GM12878 (cell line): ENCODE measurements around the gene KIF5C. TPM values are rescaled to one million over a fixed set of nuclear protein-coding genes. Genes with fewer than 3 reads are reported as not detected.

Source experiments
- ATAC-seq: fragments of 200-7000 bp; cut with Tn5 transposase; 3 replicates; pipeline ENCODE4 v1.9.1; 2020; ENCODE audit warnings: mild to moderate bottlenecking, moderate library complexity
- BruUV-seq: library from RNA; stranded (reverse); fragments of 400-500 nt; replicated peaks from 2 replicates; lab custom pipeline; 2021; lab: Mats Ljungman, UMichigan
- CTCF ChIA-PET: fragments of 300-600 bp; sonication (Branson Sonifier 250); formaldehyde crosslinking; extraction: SDS; loops from one replicate; lab custom pipeline; 2021; ENCODE audit warnings: inconsistent platforms; lab: Yijun Ruan, JAX
- POLR2A ChIA-PET: fragments of 350-600 bp; formaldehyde crosslinking; extraction: SDS; loops from one replicate; lab custom pipeline; 2021; ENCODE audit warnings: inconsistent platforms; lab: Charles Lee
- RAD21 ChIA-PET: fragments of 300-600 bp; sonication (Branson Sonifier 250); formaldehyde crosslinking; loops from one replicate; lab custom pipeline; 2023; ENCODE audit warnings: antibody characterized with exemption; ENCODE audit not compliant: unreplicated experiment; lab: Charles Lee
- SMC1A ChIA-PET: fragments of 300-600 bp; sonication (Branson Sonifier 250); formaldehyde crosslinking; loops from one replicate; lab custom pipeline; 2023; ENCODE audit not compliant: unreplicated experiment, uncharacterized antibody; lab: Charles Lee
- DNase-seq: peaks from one replicate; pipeline ENCODE4 v3.0.0-alpha.2; 2011; ENCODE audit warnings: low read depth, low spot score
- FAIRE-seq: peaks from 3 replicates; lab custom pipeline; 2011; peaks lifted over from hg19 to GRCh38; lab: Jason Lieb, UNC
- H2AFZ ChIP-seq: 2 replicates; pipeline ENCODE4 v1.6.0; 2011; ENCODE audit warnings: low read depth, low read length, control low read depth; ENCODE audit not compliant: control insufficient read depth
- H3K27ac ChIP-seq: 2 replicates; pipeline ENCODE4 v1.5.1; 2011; ENCODE audit warnings: control low read depth; ENCODE audit not compliant: control insufficient read depth, insufficient read depth
- H3K27me3 ChIP-seq, 2 experiments: replicated peaks in 1 of 2; 2 replicates each; pipeline versions ENCODE4 v1.6.0 to v1.6.1; 2011; ENCODE audit warnings: low read length in 1 of 2; ENCODE audit not compliant: control insufficient read depth in 2 of 2, insufficient read depth in 2 of 2
- H3K36me3 ChIP-seq, 2 experiments: 2 replicates each; pipeline ENCODE4 v1.5.1; 2011; ENCODE audit warnings: low read length in 1 of 2; ENCODE audit not compliant: control insufficient read depth in 2 of 2, insufficient read depth in 2 of 2
- H3K4me1 ChIP-seq: 2 replicates; pipeline ENCODE4 v1.6.1; 2011; ENCODE audit warnings: mild to moderate bottlenecking, low read length, moderate library complexity, mixed read lengths; ENCODE audit not compliant: control insufficient read depth, insufficient read depth
- H3K4me2 ChIP-seq: 2 replicates; pipeline ENCODE4 v1.6.0; 2011; ENCODE audit warnings: control low read depth; ENCODE audit not compliant: control insufficient read depth, insufficient read depth
- H3K4me3 ChIP-seq: fragments of 200-600 bp; sonication (generic); 2 replicates; pipeline ENCODE4 v1.5.1; 2016
- H3K79me2 ChIP-seq: 2 replicates; pipeline ENCODE4 v1.6.0; 2011; ENCODE audit warnings: low read length; ENCODE audit not compliant: control insufficient read depth, insufficient read depth
- H3K9ac ChIP-seq: 2 replicates; pipeline ENCODE4 v1.8.0; 2011; ENCODE audit warnings: low read length, control low read depth, mixed read lengths; ENCODE audit not compliant: control insufficient read depth, insufficient read depth
- H3K9me3 ChIP-seq: replicated peaks from 3 replicates; pipeline ENCODE4 v1.5.1; 2011; ENCODE audit warnings: mild to moderate bottlenecking, low read length; ENCODE audit not compliant: control insufficient read depth, insufficient read depth
- H4K20me1 ChIP-seq: 2 replicates; pipeline ENCODE4 v1.6.0; 2011; ENCODE audit not compliant: control insufficient read depth, insufficient read depth
- CHD1 ChIP-seq: IDR thresholded peaks from 2 replicates; pipeline ENCODE4 v1.6.1; 2012; ENCODE audit warnings: low read depth, low read length, improper control_type of control experiment
- IRF3 ChIP-seq: fragments of 450-650 bp; IDR thresholded peaks from 2 replicates; pipeline ENCODE4 v1.6.1; 2014; ENCODE audit warnings: mild to moderate bottlenecking
- JUNB ChIP-seq: IDR thresholded peaks from 2 replicates; pipeline ENCODE4 v1.6.1; 2016; ENCODE audit warnings: antibody characterized with exemption, mild to moderate bottlenecking
- MXI1 ChIP-seq: fragments of 150-350 bp; IDR thresholded peaks from 2 replicates; pipeline ENCODE4 v1.6.1; 2011; ENCODE audit warnings: low read depth, mild to moderate bottlenecking, inconsistent platforms, low read length, improper control_type of control experiment
- MYB ChIP-seq: fragments of 150-350 bp; IDR thresholded peaks from 2 replicates; pipeline ENCODE4 v1.6.1; 2014; ENCODE audit warnings: mild to moderate bottlenecking, low read depth, low read length, borderline replicate concordance
- MYC ChIP-seq: IDR thresholded peaks from 2 replicates; pipeline ENCODE4 v1.6.1; 2011; ENCODE audit warnings: mild to moderate bottlenecking, low read length, moderate library complexity, inconsistent platforms; ENCODE audit not compliant: insufficient read depth, insufficient replicate concordance, insufficient read length, severe bottlenecking
- SMAD5 ChIP-seq: IDR thresholded peaks from 2 replicates; pipeline ENCODE4 v1.6.1; 2016; ENCODE audit warnings: antibody characterized with exemption, low read depth
- ZBTB4 ChIP-seq: fragments of 450-650 bp; formaldehyde crosslinking; IDR thresholded peaks from 2 replicates; pipeline ENCODE4 v1.4.0; 2022; ENCODE audit warnings: mild to moderate bottlenecking, moderate library complexity
- ZNF622 ChIP-seq: fragments of 450-650 bp; IDR thresholded peaks from 2 replicates; pipeline ENCODE4 v1.6.1; 2017; ENCODE audit warnings: mild to moderate bottlenecking, inconsistent platforms
- WGBS: methylation state at CpG from one replicate; pipeline ENCODE4 v1.1.6; 2016; ENCODE audit warnings: low lambda C conversion rate; ENCODE audit not compliant: insufficient replicate concordance, insufficient coverage; ENCODE audit errors: missing lambda C conversion rate; 5-methylcytosine and 5-hydroxymethylcytosine counted together
- in situ Hi-C: fragments of 300-500 bp; cut with MboI; formaldehyde crosslinking; loops from 9 replicates; pipeline ENCODE4 v1.14.3; 2018; ENCODE audit warnings: mixed read lengths
- intact Hi-C: fragments of 100-400 bp; cut with micrococcal nuclease; formaldehyde crosslinking; loops from one replicate; pipeline ENCODE4 v1.14.2; 2022; ENCODE audit not compliant: unreplicated experiment
- polyA plus RNA-seq, 11 experiments: library from polyadenylated mRNA; depleted of rRNA in 4 of 11; unstranded in 6 of 11; stranded (reverse) in 5 of 11; fragments of >200 nt; fragmentation: Nextera tagmentation in 4 of 11; fragmentation: Illumina TruSeq in 1 of 11; extraction: Ambion mirVana in 4 of 11; extraction: Trizol in 1 of 11; gene quantifications; 1 replicate in 1 of 11; 2 replicates in 10 of 11; pipeline versions ENCODE4 v1.2.1 to v1.2.3, GENCODE V29; 2011 to 2016; ENCODE audit warnings: inconsistent platforms in 2 of 11, missing spikeins in 2 of 11, low read depth in 1 of 11
- total RNA-seq, 4 experiments: library from RNA; depleted of rRNA in 3 of 4; stranded (reverse); fragments of >200 nt in 3 of 4; fragmentation: Illumina TruSeq in 1 of 4; extraction: Trizol in 1 of 4; gene quantifications; 2 replicates each; pipeline versions ENCODE4 v1.2.1 to v1.2.3, GENCODE V29; 2013 to 2021

The KIF5C gene
- total and polyA plus RNA-seq, 10 of the 15 experiments (the other 5 are each of a cell fraction or from before 2014, with no cell fraction given), result 0.08 to 0.49 (median 0.24) TPM

DNA sequence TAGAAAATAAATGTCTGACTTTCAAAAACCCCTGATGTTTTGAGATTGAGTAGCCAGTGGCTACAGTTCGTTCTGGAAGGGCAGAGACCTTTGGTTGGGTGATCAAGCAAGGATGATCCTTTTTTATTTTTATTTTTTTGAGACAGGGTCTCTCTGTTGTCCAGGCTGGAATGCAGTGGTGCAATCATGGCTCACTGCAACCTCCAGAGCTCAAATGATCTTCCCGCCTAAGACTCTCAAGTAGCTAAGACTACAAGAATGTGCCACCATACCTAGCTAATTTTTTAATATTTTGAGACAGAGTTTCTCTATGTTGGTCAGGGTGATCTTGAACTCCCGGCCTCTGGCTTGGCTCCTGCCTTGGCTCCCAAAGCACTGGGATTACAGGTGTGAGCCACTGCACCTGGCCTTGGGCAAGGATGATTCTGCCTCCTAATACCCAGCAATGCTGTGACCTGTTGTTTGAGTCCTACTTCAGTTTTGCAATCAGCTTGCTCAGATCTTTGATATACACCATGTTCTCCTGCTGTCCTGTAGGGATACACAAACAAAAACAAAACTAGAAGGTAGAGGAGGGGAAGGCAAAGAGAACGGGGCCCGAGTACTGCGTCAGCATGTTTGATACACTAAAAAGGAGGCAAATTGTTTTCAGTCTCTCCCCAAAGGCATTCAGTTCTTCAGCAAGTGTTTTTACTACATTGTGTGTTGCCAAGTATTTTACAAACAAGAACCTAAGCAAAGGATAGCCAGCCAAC is 104.3 kb downstream of the KIF5C start:
- H3K4me1 ChIP-seq, result no peaks in the 10 kb centered on the region
- H3K4me3 ChIP-seq, result no peak overlapping the region
- no peaks in the 10 kb centered on the region for H3K27me3 ChIP-seq
- no peaks in the 10 kb centered on the region for H3K9me3 ChIP-seq
- H3K36me3 ChIP-seq, result no peaks in the 10 kb centered on the region
- no TSS peak for BruUV-seq
- H2AFZ ChIP-seq, result no peak overlapping the region
- FAIRE-seq (no peak), DNase-seq (no peak), ATAC-seq (no peak)
- no peak overlapping the region for H3K9ac ChIP-seq
- H3K79me2 ChIP-seq, result no peaks in the 10 kb centered on the region
- WGBS, result 60% methylated on average over 6 of the region's 6 CpGs
- ChIA-PET POLR2A (no interaction called here), RAD21 (interaction anchor here (0.9 kb wide), 1 partner anchor 11 kb away, joined by 4 read pairs; no protein-coding TSS in a partner anchor), SMC1A (interaction anchor here (0.7 kb wide), 1 partner anchor 1458 kb away, joined by 3 read pairs; no protein-coding TSS in a partner anchor), CTCF (interaction anchor here (0.6 to 1.5 kb wide), 7 partner anchors 9 to 1636 kb away, joined by 3 to 4 read pairs (median 3); no protein-coding TSS in a partner anchor)
- no peak overlapping the region for H3K4me2 ChIP-seq
- H3K27ac ChIP-seq, result no peak overlapping the region
- intact Hi-C loops, result no loop called here
- H4K20me1 ChIP-seq, result no peaks in the 10 kb centered on the region
- in situ Hi-C loops, result no loop called here
- TF ChIP-seq MXI1, result no peak
- no peak for TF ChIP-seq IRF3
- TF ChIP-seq ZBTB4 (CRISPR knock-in tag), result no peak
- TF ChIP-seq MYC, result no peak
- TF ChIP-seq MYB, result no peak
- no peak for TF ChIP-seq JUNB
- TF ChIP-seq SMAD5, result no peak
- TF ChIP-seq CHD1, result no peak
- no peak for TF ChIP-seq ZNF622
- TF ChIP-seq, all 136 proteins: peak for 0
